Measurements from ENCODE around the gene KLHL40. TPM values are rescaled to one million over a fixed set of nuclear protein-coding genes. Genes with fewer than 3 reads are reported as not detected.
A peak's percentile ranks its signal among the peaks of the same experiment; 100 is the strongest.

The KLHL40 gene
- total RNA-seq, 1 experiment from 2014 or later = not detected

DNA sequence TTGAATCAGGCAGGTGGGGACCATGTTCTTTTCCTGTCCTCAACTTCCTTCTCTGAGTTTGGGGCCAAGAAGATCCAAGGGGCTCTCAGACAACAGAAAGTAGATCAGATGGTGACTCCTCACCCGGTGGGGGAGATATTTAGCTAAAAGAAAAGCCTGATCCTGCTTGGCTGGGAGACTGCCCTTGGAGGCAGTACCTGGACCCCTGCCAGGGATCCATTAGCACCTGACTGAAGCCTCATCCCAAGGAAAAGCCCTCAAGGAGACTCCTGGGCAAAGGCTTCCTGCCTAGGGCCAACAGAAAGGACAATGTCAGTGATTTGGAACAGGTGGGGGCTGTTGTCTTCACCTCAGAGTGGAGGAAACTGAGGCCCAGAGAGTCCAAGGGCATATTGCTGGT is 50.7 kb downstream of the KLHL40 start:
- Histone ChIP-seq H2BK12ac (ENCODE audit: insufficient read length, low read depth, low read length) (no peak overlapping the region), H2AFZ (ENCODE audit: low read length) (no peak overlapping the region), H3K9me3 (ENCODE audit: control insufficient read depth, low read depth, low read length) (no peaks in the 10 kb centered on the region), H2BK20ac (ENCODE audit: low read depth, low read length, poor library complexity, severe bottlenecking) (no peak overlapping the region), H3K9ac (ENCODE audit: extremely low read depth, insufficient read length, low read length) (no peak overlapping the region), H3K4me1 (ENCODE audit: insufficient read depth, low read length) (peaks cover 9% of the 10 kb centered on the region; the same call in 1 of the 2 replicates), H3T11ph (ENCODE audit: low read length) (no peak overlapping the region), H3K18ac (ENCODE audit: insufficient read length, low read depth, low read length) (no peak overlapping the region), H3K23ac (ENCODE audit: insufficient read length, low read depth, low read length) (no peak overlapping the region), H2BK5ac (ENCODE audit: insufficient read length, low read length) (no peak overlapping the region), H3K27ac (ENCODE audit: insufficient read length, low read depth, low read length) (no peak overlapping the region), H3K56ac (ENCODE audit: insufficient read length, low read depth, low read length) (no peak overlapping the region), H2AK5ac (ENCODE audit: insufficient read length, low read length) (no peak overlapping the region), H2BK15ac (ENCODE audit: low read depth, low read length) (no peak overlapping the region), H3K23me2 (ENCODE audit: insufficient read length, low read depth, low read length, poor library complexity, severe bottlenecking) (no peaks in the 10 kb centered on the region), H3K14ac (ENCODE audit: insufficient read depth, low read length) (no peak overlapping the region), H3K79me1 (ENCODE audit: insufficient read depth, low read depth, low read length, poor library complexity, severe bottlenecking) (no peaks in the 10 kb centered on the region), H2BK120ac (ENCODE audit: low read depth, low read length, poor library complexity, severe bottlenecking) (no peak overlapping the region), H4K20me1 (ENCODE audit: control insufficient read depth, insufficient read depth, insufficient read length) (no peaks in the 10 kb centered on the region), H3K79me2 (ENCODE audit: insufficient read depth, low read length) (no peaks in the 10 kb centered on the region), H3K4ac (ENCODE audit: low read depth, low read length) (no peak overlapping the region), H4K8ac (replicated peaks; ENCODE audit: insufficient read length, low read depth, low read length) (no peak overlapping the region), H3K4me2 (ENCODE audit: insufficient read depth, insufficient read length, low read length) (no peak overlapping the region), H4K91ac (ENCODE audit: insufficient read length, low read depth, low read length) (no peak overlapping the region), H3K27me3 (ENCODE audit: insufficient read depth, low read length) (no peaks in the 10 kb centered on the region), H4K5ac (ENCODE audit: insufficient read length, low read depth, low read length) (no peak overlapping the region)
- peak overlapping the region in 2 of 3 experiments; percentile 23 to 51; a peak in 2 of 7 replicates for H3K27ac Mint-ChIP-seq
- DNase-seq = peak; percentile 50
- H3K9me3 Mint-ChIP-seq = peaks cover 0 to 3% of the 10 kb centered on the region in 2 experiments; a peak in 2 of 5 replicates
- TF ChIP-seq, protein P1, sequence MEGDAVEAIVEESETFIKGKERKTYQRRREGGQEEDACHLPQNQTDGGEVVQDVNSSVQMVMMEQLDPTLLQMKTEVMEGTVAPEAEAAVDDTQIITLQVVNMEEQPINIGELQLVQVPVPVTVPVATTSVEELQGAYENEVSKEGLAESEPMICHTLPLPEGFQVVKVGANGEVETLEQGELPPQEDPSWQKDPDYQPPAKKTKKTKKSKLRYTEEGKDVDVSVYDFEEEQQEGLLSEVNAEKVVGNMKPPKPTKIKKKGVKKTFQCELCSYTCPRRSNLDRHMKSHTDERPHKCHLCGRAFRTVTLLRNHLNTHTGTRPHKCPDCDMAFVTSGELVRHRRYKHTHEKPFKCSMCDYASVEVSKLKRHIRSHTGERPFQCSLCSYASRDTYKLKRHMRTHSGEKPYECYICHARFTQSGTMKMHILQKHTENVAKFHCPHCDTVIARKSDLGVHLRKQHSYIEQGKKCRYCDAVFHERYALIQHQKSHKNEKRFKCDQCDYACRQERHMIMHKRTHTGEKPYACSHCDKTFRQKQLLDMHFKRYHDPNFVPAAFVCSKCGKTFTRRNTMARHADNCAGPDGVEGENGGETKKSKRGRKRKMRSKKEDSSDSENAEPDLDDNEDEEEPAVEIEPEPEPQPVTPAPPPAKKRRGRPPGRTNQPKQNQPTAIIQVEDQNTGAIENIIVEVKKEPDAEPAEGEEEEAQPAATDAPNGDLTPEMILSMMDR (conservative IDR thresholded peaks at IDR 0.05) = no peak
- H3K4me3 Mint-ChIP-seq = no peak overlapping the region
- peaks cover 2% of the 10 kb centered on the region for H3K27me3 Mint-ChIP-seq (ENCODE audit: low read depth)
- no peaks in the 10 kb centered on the region for H3K36me3 Mint-ChIP-seq (ENCODE audit: insufficient read depth in 1 of 3, low read depth in 3 of 3)
- WGBS (ENCODE audit: extremely low coverage, insufficient read length, low lambda C conversion rate) = no CpG with 5 or more reads among the region's 1 CpG
- H3K4me1 Mint-ChIP-seq = peaks cover 51 to 54% of the 10 kb centered on the region in 2 experiments

All from H9 (cell line).